Neutrophil (primary cell): ENCODE data around the gene STEEP1.

Experiments used
- H3K27ac ChIP-seq: fragments of 200-600 bp; sonication (generic); 2 replicates; pipeline ENCODE4 v1.5.1; 2016; ENCODE audit warnings: mild to moderate bottlenecking, moderate library complexity
- H3K27me3 ChIP-seq: fragments of 200-600 bp; sonication (generic); 2 replicates; pipeline ENCODE4 v1.6.0; 2016; ENCODE audit warnings: mild to moderate bottlenecking
- H3K36me3 ChIP-seq: fragments of 200-600 bp; sonication (generic); 2 replicates; pipeline ENCODE4 v1.5.1; 2017
- H3K4me1 ChIP-seq, 2 experiments: fragments of 200-600 bp in 1 of 2; sonication (generic) in 1 of 2; 1 replicate in 1 of 2; 2 replicates in 1 of 2; pipeline versions ENCODE4 v1.5.1 to v1.6.1; 2013 to 2016; ENCODE audit warnings: low read depth in 1 of 2, low read length in 1 of 2, mild to moderate bottlenecking in 1 of 2, moderate library complexity in 1 of 2; ENCODE audit not compliant: control insufficient read depth in 1 of 2, insufficient read depth in 1 of 2
- H3K4me3 ChIP-seq, 2 experiments: fragments of 200-600 bp in 1 of 2; sonication (generic) in 1 of 2; 1 replicate in 1 of 2; 2 replicates in 1 of 2; pipeline ENCODE4 v1.5.1; 2013 to 2016; ENCODE audit warnings: low read depth in 1 of 2, low read length in 1 of 2, mild to moderate bottlenecking in 1 of 2, moderate library complexity in 1 of 2
- H3K9me3 ChIP-seq: fragments of 200-600 bp; sonication (generic); 2 replicates; pipeline ENCODE4 v1.5.1; 2016
- CTCF ChIP-seq: fragments of 200-600 bp; sonication (generic); IDR thresholded peaks from 2 replicates; pipeline ENCODE4 v1.5.1; 2016; ENCODE audit warnings: antibody characterized with exemption

The STEEP1 gene

GRCh38 chrX:119565107-119565663 is at the start of gene STEEP1:
TSS of gene STEEP1 (minus strand) at chrX:119565409. CDS start at chrX:119565355, 54 bp downstream.
- peak within 1 kb of the TSS; percentile 59 to 77 for H3K4me3 ChIP-seq
- H3K27ac ChIP-seq = peak within 1 kb of the TSS; percentile 66
- no peaks in the 10 kb centered on the region for H3K27me3 ChIP-seq
- H3K9me3 ChIP-seq = no peaks in the 10 kb centered on the region
- H3K36me3 ChIP-seq = no peaks in the 10 kb centered on the region
- peaks cover 0 to 6% of the 10 kb centered on the region in 2 experiments for H3K4me1 ChIP-seq
- TF ChIP-seq CTCF = no peak

GRCh38 chrX:119614776-119615175 is 49.6 kb upstream of the STEEP1 start:
- H3K36me3 ChIP-seq = no peaks in the 10 kb centered on the region
- H3K27me3 ChIP-seq = no peaks in the 10 kb centered on the region
- H3K9me3 ChIP-seq = no peaks in the 10 kb centered on the region
- peaks cover 20 to 28% of the 10 kb centered on the region in 2 experiments for H3K4me1 ChIP-seq
- no peak overlapping the region for H3K4me3 ChIP-seq
- no peak overlapping the region for H3K27ac ChIP-seq
- no peak for TF ChIP-seq CTCF

GRCh38 chrX:119607018-119607389 is 41.8 kb upstream of the STEEP1 start:
- Histone ChIP-seq H3K4me1 (peaks cover 12 to 14% of the 10 kb centered on the region in 2 experiments), H3K4me3 (peak overlapping the region; percentile 73 to 77), H3K27ac (peak overlapping the region; percentile 94), H3K9me3 (no peaks in the 10 kb centered on the region), H3K36me3 (no peaks in the 10 kb centered on the region), H3K27me3 (no peaks in the 10 kb centered on the region)
- TF ChIP-seq CTCF = no peak

DNA sequence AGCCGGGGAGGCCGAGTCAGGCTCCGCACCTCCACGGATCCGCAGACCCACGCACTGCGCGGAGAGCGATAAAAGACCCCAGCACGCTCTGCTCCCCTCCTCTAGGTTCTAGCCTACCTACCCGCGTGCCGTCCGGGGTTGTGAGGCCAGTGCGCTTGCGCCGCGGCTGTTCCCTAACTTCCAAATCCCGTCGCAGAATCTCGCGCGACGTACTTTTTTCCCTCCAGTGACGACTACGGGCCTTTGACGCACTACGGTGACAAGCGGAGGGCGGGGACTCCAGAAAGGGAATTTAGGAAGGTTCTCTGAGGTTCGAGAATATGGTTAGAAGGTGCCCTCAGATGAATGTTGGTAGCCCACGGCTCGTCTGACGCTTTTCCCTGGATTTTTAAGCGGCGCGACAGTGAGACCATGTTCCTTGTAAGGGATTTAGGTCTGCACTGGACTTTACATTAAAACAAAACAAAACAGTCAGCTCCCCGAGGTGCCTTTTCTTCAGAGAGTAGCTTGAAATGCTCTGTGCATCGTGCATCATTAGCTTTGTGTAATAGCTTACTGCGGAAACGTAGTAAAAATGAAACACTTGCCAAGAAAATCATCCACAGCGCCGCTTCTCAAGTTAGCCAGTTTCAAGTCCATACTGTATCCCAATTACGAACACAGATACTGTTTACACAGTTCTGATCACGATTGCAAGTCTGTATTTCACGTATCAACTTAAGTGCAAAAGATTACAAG is 41.2 kb upstream of the STEEP1 start, which contains the start of gene NKRF:
TSS of gene NKRF (minus strand) at position 145 of the 738 bp plus-strand sequence.
- TF ChIP-seq CTCF = no peak
- peaks cover 12 to 14% of the 10 kb centered on the region in 2 experiments for H3K4me1 ChIP-seq
- no peaks in the 10 kb centered on the region for H3K36me3 ChIP-seq
- no peaks in the 10 kb centered on the region for H3K9me3 ChIP-seq
- no peaks in the 10 kb centered on the region for H3K27me3 ChIP-seq
- H3K27ac ChIP-seq = peak within 1 kb of the TSS; percentile 94
- peak within 1 kb of the TSS; percentile 73 to 77 for H3K4me3 ChIP-seq

- TF ChIP-seq CTCF = no peak
- Histone ChIP-seq H3K4me1 (peaks cover 12 to 14% of the 10 kb centered on the region in 2 experiments), H3K36me3 (no peaks in the 10 kb centered on the region), H3K4me3 (peak overlapping the region; percentile 73 to 77), H3K27ac (peak overlapping the region; percentile 94), H3K27me3 (no peaks in the 10 kb centered on the region), H3K9me3 (no peaks in the 10 kb centered on the region)
Measured at GRCh38 chrX:119605464-119606279, 40.5 kb upstream of the STEEP1 start.
